GM18517 (cell line): Measurements from ENCODE around the gene IQSEC1.

ENCODE experiments used
- ATAC-seq: cut with Tn5 transposase; IDR thresholded peaks from one replicate; pipeline ENCODE4 v1.9.1; 2021; ENCODE audit warnings: mild to moderate bottlenecking, moderate library complexity; ENCODE audit not compliant: unreplicated experiment

IQSEC1 gene

GRCh38 chr3:13107661-13108060 lies 34.4 kb upstream of the IQSEC1 start:
- ATAC-seq = no peak

GRCh38 chr3:13106308-13107001 lies 33.2 kb upstream of the IQSEC1 start:
- no peak for ATAC-seq

DNA sequence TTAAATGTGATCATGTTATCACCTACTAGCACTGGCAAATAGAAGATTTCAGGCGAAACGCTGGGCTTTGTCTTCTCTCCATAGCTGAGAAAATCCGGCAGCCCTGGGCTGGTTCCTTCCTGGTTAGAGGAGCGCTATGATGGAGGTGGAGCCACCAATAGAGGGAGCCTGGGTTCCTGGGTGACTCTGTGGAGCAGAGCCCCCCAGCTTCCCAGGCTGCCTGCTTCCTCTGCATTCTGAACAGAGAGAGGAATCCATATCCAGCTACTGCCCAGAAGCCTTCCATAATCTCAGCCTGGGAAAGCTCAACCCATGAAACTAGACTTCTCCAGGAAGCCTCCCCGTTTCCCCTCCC lies 32.6 kb upstream of the IQSEC1 start:
- ATAC-seq = no peak

- ATAC-seq = no peak
These were observed 32.1 kb upstream of the IQSEC1 start for GRCh38 chr3:13105181-13105895.

DNA sequence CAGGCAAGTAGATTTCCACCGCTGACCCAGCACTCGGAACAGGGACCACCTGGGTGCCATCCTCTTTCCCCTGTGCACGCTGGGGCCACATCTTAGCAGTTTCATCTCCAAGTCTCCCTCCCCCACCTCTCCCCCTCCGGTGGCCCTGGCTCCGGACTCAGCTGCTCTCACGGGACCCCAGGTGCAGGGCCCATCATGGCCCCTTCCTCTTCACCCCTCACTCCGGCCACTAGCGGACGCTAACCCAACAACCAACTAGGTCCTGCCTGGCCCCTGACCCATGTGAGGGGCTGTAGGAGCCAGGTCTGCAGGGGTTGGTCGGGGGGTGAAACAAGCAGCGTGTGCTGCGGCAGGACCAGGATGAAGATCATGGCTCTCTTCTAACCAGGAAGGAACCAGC lies 31.3 kb upstream of the IQSEC1 start:
- no peak for ATAC-seq

GRCh38 chr3:13103416-13104058 lies 30.3 kb upstream of the IQSEC1 start:
- ATAC-seq = no peak

DNA sequence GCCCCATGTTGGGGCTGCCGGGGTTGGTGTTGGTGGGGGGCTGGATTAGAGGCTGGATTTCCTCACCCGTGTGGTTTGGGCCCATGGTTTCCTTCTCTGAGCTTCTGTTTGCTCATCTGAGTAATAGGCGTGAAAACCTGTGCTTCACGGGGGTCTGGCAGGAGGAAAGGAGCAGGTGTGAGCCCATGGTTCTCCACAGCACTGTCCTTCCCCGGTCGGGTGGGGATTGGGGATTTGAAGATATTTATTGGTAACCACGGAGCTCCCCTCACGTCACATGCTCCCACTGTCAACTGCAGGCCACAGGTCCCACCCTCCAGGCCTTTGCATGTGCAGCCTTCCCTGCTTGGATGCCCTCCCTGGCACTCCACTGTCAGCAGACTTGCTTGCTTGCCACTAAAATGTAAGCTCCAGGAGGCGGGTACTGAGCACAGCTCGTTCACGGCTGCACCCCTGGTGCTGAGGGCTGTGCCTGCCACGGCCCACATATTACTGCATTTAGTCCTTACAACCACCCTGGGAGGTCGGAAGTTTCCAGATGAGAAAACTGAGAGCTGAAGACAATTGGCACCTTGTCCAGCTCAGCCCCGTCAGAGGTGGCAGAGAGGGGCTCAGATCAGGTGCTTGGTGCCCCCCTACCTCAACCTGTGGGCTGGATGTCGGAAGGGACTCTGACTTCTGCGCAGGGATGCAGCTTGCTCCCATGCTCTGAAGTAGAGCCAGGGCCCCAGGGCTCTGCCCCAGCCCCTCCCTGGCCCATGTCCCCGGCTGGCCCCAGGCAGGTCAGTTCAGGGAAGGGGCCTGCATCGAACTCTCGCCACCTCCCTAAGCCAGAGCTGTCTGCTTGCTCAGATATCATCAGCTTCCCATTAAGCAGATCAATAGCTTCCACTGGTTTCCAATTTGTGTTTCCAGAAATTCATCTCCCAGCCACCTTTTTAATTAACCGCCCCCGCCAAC lies 29.4 kb upstream of the IQSEC1 start:
- ATAC-seq = no peak

GRCh38 chr3:13099707-13100106 lies 26.5 kb upstream of the IQSEC1 start:
- no peak for ATAC-seq

DNA sequence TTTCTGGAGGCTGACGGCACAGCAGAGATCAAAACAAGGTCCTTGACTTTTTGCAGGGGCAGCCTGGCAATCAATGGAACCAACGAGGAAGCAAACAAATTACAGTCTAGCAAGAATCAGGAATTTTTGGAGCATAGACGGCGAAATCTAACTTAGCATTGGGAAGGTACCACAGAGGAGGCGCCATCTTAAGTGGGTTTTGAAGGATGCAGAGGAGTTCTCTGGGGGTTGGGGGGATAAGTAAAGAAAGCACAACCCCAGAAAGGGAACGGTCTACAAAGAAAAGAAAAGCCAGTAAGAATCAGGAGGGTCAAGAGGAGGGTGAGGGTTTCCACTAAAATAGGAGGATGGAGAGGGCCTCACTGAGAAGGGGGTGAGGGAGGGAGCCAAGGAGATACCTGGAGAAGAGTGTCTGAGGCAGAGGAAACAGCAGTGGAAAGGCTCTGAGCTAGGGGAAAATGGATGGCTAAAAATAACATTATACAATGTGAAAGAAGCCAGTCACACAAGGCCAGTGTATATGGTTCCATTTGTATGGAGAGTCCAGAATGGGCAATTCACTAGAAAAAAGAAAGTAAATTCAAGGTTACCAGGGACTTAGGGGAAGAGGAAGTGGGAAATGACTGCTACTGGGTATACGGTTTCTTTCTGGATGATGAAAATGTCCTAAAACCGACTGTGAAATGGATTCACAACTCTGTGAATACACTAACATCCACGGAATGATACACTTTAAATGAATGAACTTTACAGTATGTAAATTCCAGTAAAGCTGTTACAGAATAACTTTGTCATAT lies 25.2 kb upstream of the IQSEC1 start:
- no peak for ATAC-seq

DNA sequence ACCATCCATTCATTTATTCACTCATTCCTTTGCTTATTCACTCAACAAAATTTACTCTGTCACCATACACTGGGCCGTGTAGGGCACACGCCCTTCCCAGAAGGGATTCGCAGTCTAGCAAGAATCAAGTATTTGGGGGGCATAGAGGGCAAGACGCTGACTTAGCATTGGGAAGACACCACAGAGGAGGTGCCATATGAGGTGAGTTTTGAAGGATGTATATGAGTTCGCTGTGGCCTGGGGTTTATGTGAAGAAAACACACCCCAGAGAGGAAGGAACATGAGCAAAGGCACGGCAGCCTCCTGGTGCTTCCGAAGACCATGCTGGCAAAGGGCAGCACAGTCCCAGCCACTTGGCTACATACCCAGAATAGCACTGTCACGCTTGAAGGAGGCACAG lies 23.1 kb upstream of the IQSEC1 start:
- ATAC-seq = no peak

DNA sequence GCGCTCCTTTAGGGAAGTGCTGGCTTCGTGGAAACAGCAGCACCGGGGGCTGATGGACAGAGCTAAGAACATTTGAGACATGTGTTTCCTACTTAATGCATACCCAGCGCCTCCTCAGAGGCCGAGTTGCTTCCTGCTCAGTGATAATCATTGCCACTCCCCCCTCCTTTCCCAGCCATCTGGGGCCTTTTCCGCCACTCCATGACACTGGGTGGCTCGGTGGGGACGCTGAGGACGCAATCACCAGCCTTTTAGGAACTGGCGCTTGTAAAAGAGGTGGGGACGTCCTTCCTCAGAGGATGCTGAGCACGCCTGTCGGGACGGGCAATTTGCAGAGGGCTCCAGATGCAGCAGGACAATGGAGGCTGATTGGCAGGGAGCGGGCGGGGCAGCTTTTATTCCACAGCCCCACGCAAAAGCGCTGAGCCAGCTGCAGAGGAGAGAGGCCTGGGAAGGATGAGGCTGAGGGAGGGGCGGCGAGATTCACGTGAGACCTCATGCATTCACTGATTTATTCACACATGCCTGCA lies 22.2 kb upstream of the IQSEC1 start:
- ATAC-seq = no peak

DNA sequence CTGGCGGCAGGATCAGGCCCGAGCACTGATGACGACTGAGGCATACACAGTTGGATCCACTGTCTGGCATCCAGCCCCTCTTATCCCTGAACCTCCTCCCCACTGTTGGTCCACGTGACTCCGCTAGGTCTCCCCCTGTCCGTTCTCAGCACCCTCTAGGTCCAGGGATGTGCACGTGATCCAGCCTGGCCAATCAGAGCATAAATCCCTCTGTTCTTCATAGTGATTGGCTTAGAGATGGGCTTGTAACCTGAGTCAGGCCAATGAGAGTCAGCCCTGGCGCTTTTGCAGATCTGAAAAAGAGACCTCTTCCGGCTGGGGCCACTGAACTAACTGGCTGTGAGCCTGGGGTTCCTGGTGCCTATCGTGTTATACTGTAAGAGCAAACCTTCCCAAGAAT lies 20.5 kb upstream of the IQSEC1 start:
- no peak for ATAC-seq

- ATAC-seq = no peak
These were observed 19.7 kb upstream of the IQSEC1 start for GRCh38 chr3:13092621-13093617.

GRCh38 chr3:13091898-13092611 lies 18.8 kb upstream of the IQSEC1 start:
- no peak for ATAC-seq

GRCh38 chr3:13088028-13089006 lies 15.1 kb upstream of the IQSEC1 start:
- ATAC-seq = peak; percentile 58

DNA sequence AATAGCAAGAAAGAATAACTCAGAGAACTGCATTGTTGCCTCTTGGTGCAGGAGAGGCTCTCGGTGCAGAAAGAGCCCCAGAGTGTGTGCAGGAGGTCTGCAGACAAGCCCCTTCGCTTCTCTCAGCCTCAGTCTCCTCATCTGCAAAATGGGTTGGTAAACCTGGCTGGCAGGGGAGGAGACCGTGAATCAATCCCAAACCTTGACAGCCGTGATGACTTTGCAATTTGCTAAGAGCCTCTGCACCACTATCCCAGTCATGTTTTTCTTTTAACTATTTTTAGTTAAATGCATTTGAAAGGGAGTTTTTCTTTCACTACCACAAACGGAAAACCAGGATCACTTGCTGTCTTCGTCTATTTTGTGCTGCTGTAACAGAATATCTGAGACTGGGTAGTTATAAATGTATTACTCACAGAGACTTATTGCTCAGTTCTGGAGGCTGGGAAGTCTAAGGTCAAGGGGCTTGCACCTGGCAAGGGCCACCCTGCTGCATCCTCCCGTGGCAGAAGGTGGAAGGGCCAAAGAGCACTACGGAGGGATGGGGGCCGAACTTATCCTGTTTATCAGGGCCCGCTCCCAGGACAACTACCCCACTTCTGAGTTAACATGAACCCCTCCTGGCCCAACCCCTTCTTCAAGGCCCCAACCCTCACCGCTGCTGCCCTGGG lies 14.2 kb upstream of the IQSEC1 start:
- no peak for ATAC-seq
